GM19025 (cell line): ENCODE data around the gene SSC5D.
"Not testable (repeated sequence)": the region's sequence is repeated elsewhere in the genome, so short reads cannot be mapped to it uniquely, and the experiment has no call there.

Source experiments
- ATAC-seq: cut with Tn5 transposase; IDR thresholded peaks from one replicate; pipeline ENCODE4 v1.9.1; 2021; ENCODE audit warnings: mild to moderate bottlenecking, low read depth, moderate library complexity; ENCODE audit not compliant: unreplicated experiment

The SSC5D gene

DNA sequence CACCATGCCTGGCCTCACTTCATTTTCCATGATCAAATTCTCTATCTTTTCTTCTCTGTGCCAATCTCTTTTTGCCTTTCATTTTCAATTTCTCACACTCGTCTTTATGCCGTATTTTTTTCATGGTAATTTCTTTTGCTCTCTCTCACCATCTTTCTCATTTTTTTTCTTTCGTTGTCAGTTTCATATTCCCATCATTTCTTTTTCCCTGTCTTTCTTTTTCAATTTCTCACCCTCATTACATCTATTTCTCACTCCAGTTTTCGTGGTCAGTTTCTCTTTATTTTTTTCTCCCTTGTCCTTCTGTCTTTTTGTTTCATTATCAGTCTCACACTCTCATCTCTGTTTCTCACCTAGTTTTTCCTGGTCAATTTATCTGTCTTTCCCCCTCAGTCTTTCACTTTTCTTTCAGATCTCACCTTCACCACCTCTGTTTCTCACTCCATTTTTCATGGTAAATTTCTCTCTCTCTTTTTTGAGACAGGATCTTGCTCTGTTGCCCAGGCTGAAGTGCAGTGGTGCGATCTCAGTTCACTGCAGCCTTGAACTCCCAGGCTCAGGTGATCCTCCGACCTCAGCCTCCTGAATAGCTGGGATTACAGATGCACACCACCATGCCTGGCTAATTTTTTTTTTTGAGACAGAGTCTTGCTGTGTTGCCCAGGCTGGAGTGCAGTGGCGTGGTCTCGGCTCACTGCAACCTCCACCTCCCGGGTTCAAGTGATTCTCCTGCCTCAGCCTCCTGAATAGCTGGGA lies 14.1 kb downstream of the SSC5D start:
- ATAC-seq, result no peak

DNA sequence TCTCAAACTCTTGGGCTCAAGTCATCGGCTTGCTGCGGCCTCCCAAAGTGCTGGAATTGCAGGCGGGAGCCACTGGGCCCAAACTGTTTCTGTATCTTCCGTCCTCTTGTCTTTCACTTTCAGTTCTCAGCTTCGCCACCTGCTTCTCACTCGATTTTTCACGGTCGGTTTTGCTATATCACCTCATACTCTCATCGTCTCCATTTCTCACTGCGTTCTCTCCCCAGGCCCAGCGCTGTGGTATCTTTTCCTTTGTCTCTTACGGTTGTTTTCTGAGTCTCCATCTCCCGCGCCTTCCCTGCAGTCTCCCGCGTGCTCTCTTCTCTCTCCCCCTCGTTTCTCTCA lies 14.9 kb downstream of the SSC5D start:
- no peak for ATAC-seq

DNA sequence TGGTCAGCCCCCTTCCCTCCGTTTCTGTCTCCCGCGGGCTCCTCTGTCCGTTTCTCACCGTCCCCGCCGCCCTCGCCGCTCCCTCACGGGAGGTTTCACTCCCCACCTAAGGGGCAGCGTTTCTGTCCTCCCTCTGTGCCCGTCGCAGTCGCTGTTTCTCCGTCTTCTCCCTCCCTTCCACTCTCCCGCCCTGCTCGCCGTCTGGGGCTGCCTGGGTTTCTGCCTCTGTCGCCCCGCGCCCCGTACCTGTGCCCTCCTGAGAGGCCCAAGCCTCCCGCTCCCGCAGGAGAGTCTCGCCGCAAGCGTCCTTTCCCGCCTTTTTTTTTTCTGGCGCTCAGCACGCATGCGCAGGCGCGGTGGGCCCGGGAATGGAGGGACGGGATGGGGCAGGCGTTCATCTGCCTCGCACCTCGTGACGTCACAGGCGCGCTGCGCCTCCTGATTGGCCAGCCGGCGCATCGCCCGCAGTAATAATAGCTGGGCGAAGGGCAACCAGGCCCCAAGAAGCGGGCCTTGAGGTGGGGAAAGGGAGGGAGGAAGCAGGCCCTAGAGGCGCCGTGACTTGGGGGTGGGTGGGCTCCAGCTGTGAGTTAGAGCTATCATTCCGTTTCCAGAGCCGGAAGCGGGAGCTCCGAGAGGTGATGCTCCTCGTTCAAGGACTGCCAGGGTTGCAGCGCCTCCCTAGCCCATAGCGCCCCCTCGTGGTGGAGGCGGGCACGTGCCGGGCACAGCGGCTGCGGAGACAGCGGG lies 15.4 kb downstream of the SSC5D start:
- ATAC-seq, result peak; percentile 91

DNA sequence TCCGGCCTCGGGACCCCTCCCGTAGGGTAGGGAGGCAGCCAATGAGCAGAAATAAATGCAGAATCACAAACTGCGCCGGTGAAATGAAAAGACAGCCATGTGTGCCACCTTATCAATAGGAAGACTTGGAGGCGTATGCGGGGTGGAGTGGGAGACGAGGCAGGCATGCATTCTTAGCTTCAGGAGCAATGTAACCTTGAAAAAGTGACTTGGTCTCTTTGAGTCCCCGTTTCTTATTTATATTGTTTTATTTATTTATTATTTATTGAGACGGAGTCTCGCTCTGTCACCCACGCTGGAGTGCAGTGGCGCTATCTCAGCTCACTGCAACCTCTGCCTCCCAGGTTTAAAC lies 16.0 kb downstream of the SSC5D start:
- no peak for ATAC-seq

DNA sequence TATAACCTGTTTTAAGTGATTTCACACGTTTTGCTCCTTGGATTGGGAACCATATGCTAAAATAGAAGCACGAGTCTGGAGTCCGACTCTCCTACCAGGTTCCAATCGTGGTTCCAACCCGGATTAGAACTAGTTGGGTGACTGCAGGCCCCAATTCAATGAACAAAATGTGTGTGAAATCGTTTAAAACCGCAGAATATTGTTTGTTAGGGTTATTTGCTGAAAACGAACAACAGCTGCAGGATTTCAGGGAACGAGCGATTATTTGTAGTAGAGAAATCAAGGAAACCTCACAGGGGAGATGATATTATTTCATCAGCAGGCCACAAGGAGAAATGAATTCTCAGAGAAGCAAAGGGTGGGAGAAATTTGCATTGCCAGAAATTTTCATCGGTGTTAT lies 16.7 kb downstream of the SSC5D start:
- no peak for ATAC-seq

DNA sequence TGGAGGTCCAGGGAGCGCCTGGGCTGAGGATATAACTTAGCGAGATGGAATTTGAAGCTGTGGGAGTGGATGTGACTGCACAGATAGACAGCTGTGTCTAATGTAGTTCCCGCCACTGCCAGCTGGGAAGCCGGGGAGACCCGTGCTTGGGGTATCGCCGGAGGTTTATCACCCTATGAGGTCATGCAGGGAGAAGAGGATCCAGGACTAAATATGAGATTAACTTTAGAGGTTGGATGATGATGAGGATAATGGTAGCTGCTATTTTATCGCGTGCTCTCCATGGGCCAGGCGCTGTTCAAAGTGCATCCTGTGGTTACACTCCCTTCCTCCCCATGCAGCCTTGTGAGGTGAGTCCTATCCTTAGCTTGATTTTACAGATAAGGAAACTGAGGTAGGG lies 19.9 kb downstream of the SSC5D start:
- ATAC-seq, result no peak

DNA sequence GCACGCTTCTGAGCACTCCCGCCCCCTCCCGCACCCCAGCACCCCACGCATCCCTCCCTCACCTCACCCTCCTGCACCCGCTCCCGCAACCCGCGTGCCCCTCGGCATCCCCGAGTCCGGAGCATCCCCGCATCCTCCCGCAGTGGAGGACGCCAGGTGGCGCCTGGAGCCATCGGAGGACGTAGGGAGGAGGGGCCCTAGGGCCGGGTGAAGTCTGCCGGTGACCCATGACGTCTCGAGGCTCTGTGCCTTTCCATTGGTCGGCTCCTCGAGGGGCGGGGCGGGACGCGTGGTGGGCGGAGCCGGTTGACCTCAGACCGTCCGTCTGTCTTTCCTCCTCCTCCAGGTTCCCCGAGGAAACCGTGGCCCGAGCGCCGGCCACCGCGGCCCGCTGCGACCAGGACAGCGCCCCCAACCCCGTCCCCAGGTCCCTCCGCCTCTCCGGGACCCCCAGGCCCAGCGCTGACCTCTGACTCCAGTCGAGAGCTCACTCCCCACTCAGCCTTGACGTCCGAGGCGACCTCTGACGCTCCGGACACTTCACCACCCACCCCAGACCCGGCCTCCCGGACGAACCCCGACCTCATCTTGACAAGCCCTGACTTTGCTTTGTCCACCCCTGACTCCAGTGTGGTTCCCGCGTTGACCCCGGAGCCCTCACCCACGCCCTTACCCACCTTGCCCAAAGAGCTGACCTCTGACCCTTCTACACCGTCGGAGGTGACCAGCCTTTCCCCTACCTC lies 28.8 kb downstream of the SSC5D start:
- ATAC-seq, result peak; percentile 99

DNA sequence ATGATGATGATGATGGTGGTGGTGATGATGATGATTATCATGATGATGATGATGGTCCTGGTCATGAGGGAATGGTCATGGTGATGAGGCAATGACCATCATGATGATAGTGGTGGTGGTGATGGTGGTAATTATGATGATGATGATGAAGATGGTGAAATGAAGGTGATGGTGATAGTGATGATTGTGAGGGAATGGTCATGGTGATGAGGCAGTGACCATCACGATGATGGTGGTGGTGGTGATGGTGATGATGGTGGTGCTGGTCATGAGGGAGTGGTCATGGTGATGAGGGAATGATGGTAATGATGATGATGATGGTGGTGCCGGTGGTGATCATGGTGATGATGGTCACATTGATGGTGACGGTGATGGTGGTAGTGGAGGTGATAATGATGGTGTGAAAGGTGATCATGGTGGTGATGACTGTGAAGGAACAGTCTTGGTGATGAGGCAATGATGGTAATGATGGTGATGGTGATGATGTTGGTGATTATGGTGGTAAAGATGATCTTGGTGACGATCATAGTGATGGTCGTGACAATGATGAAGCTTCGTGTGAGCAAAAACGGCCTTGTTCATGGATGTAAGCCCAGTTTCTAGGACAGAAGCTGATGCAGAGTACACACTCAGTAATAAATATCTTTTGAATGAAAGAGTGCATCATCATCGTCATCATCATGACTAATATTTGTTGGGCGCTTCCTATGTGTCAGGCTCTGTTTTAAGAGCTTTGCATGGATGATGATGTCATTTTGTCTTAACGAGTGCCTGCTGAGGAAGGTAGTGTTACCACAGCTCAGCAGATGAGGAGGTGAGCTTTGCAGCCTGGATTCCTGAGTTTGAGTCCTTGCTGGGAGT lies 31.4 kb downstream of the SSC5D start:
- no peak for ATAC-seq

DNA sequence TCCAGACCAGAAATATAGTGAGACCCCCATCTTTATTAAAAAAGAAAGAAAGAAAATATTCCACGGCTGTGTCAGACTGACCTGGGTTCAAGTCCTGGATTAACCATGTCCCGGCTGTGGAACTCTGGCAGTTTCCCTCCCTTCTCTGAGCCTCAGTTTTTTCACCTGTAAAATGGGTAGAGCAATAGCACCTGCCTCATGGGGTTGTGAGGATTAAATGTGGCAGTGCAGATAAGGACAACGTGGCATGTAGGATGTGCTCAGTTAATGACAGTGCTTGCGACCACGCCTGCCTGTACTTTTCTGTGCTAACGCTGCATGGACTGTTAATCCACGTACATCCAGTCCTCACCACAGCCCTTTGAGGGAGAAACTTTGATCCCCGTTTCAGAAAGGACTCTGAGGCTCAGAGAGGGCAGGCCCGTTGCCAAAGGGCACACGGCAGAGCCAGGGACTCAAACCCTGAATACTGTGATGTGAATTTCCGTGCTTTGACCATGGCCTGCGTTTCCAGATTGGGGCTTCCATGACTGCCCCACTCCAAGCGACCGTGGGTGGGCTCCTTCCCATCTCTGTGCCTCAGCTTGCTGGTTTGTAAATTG lies 32.6 kb downstream of the SSC5D start:
- no peak for ATAC-seq

DNA sequence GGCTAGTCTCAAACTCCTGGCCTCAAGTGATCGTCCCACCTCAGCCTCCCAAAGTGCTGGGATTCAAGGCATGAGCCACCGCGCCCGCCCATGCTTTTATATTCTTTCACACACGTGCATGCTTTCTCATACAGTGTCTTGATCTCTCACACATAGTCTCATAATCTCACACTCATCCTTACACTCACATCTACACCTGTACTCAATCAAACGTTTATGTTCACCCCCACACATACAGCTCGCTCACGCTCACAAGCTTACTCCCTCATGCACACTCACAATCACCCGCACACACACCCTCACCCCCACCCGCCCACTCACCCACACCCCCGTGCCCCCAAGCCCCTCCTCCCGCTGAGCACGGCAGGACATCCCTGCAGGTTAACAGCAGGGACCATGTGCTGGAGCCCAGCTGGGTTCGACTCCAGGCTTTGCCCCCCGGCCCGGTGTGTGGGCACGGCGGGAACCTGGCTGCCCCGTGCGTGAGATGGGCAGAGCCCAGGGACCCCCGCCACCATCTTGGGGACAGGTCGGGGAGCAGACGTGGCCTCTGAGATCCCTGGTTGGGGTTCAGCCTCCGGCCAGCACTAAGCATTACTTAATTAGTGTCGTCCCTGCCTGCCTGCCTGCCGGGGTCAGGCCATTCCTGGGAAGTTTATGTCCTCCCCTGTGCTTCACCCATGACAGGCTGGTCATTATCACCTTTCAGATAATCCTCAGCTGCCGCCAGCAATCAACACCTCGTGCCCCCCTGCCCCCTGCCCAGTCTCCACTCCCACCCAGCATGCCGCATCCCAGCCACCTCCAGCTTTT lies 37.3 kb downstream of the SSC5D start:
- ATAC-seq, result no peak

DNA sequence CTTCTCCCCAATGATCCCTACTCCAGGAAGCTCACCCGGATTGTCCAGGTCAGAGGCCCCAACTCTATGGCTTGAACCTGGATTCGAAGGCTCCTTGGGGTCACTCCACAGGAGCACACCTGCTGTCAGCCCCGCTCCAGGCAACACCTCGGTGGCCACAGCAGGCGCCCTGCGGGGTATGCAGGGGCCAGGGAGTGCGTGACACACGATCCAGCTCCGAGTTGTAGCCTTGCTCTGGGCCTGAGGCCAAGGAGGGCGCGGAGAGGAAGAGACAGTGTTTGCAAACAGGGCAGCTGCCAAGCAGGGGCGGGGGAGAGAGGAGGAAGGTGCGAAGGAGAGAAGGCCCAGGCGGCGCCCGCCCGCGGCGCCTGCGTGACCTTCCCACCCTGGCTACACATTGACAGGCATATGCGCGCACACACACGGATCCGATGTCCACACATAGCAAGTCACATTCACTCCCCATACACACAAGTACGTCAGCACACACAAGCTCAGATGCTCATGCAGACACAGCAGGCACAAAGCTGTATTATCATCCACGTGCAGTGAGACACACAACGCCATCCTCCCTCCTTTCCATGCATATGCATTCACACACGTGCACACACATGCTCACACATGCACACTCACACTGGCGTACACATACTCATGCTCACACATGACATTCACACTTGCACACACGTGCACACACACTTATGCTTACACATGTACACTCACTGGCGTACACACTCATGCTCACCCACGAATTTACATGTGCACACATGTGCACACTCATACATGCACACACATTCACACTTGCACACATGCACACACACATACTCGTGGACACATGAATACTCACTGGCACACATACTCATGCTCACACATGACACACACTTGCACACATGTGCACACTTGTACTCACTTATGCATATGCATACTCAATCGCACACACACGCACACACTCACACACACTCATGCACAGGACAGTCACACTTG lies 38.3 kb downstream of the SSC5D start:
- no peak for ATAC-seq

DNA sequence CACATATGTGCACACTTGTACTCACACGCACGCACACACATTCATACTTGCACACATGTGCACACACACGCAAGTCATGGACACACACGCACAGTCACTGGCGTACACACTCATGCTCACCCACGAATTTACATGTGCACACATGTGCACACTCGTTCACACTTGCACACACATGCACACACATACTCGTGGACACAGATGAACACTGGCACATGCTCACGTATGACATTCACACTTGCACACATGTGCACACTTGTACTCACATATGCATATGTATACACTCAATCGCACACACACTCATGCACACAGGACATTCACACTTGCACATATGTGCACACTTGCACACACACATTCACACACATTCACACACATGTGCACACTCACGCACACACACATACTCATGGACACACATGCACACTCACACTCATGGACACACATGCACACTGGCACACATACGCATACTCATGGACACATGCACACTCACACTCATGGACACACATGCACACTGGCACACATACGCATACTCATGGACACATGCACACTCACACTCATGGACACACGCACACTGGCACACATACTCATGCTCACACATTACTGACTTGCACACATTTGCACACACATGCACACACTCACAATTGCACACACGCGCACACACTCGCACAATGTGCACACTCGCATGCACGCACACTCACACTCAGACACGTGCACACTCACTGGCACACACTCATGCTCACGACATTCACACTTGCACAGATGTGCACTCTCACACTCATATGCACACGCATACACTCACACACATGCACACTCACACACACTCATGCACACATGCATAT lies 39.2 kb downstream of the SSC5D start:
- no peak for ATAC-seq

DNA sequence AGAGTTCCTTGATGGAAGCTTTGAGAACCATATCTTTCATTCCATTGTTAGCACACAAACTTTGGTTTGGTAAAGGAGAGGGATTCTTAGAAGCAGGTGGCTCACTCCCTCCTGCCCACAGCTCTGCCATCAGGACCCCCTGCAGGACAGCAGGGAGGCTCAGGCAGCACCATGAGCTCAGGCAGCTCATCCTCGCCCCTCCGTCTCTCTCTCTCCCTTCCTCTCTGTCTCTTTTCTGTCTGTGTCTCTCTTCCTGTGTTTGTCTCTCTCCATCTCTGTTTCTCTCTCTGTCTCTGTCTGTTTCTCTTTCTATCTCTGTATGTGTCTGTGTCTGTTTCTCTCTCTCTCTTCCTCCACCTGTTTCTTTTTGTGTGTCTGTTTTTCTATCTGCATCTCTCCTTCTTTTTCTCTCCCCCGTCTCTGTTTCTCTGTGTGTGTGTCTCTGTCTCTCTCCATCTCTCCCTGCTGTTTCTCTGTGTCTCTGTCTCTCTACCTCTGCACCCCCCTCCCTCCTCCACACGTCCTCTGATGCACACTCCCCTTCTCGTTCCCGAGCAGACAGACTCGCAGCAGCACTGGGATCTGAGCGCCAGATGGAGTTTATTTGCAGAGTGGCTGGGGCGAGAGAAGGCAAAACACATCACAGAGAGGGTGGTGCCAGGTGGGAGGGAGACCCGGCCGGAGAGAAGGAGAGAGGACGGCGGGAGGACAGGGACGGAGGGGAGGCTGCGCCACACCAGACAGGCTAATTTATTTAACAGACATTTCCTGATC lies 40.0 kb downstream of the SSC5D start:
- ATAC-seq, result no peak

DNA sequence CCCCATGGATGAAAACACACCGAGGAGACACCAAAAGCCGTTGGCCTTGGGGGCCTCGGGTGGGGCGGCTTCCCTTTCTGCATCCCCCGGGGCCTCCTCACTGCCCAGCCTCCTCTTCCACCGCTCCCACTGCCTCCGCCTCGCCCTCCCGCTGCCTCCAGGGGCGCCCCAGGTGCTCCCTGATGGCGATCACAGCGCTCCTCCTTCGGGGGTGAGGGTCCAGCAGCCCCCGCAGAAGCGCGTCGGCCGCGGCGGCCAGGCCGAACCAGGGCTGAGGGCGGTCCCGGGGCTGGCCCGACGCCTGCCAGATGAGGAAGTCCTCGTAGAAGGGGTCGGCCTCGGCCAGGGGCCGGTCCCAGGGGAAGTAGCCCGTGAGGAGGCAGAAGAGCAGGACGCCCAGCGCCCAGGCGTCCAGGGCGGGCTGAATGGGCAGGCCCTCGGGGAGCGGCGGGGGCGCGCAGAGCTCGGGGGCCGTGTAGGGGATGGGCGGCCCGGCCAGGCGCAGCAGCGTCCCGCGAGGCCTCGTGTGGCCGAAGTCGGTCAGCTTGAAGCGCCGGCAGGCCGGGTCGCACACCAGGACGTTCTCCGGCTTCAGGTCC lies 41.5 kb downstream of the SSC5D start:
- no peak for ATAC-seq

DNA sequence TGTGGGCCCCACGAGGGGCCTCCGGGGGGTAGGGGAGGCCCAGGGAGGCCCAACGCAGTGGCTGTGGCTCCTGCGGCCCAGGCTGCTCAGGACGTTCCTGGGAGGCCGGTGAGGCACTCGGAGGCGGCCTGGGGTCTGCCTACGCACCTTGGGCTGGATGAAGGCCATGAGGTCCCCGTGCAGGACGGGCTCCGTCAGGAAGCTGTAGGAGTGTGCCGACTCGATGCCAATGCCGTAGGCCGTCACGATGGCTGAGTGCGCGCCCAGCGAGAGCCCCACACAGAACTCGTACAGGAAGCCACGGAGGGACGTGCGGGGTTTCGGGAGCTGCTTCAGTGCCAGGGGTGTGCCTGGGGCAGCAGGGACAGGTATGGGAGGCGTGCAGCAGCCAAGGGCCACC lies 42.8 kb downstream of the SSC5D start:
- no peak for ATAC-seq

DNA sequence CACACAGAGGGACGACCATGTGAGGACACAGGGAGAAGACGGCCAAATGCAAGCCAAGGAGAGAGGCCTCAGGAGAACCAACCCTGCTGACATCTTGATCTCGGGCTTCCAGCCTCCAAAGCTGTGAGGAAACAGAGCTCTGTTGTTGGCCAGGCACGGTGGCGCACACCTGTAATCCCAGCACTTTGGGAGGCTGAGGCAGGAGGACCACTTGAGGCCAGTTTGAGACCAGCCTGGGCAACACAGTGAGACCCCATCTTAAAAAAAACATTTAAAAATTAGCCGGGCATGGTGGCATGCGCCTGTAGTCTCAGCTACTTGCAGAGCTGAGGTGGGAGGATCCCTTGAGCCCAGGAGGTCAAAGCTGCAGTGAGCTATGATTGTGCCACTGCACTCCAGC lies 46.0 kb downstream of the SSC5D start:
- ATAC-seq, result not testable (repeated sequence)
